Ectodermal cell (in vitro differentiated cells): Measurements from ENCODE around the gene CTNNBL1.

Source experiments
- H3K27ac ChIP-seq: 2 replicates; pipeline ENCODE4 v1.7.0; 2013; ENCODE audit warnings: mild to moderate bottlenecking, low read depth, low read length; ENCODE audit not compliant: insufficient read depth, poor library complexity, severe bottlenecking
- H3K27me3 ChIP-seq: 2 replicates; pipeline ENCODE4 v1.7.0; 2013; ENCODE audit warnings: mild to moderate bottlenecking, low read length; ENCODE audit not compliant: insufficient read depth, control insufficient read depth, poor library complexity, severe bottlenecking
- H3K36me3 ChIP-seq: one replicate; pipeline ENCODE4 v1.7.0; 2013; ENCODE audit warnings: low read length; ENCODE audit not compliant: control insufficient read depth, insufficient read depth
- H3K4me1 ChIP-seq: one replicate; pipeline ENCODE4 v1.7.0; 2013; ENCODE audit warnings: low read length; ENCODE audit not compliant: control insufficient read depth, insufficient read depth
- H3K4me3 ChIP-seq: 2 replicates; pipeline ENCODE4 v1.7.0; 2013; ENCODE audit warnings: low read depth, low read length, control low read depth; ENCODE audit not compliant: insufficient read depth
- H3K9me3 ChIP-seq: 2 replicates; pipeline ENCODE4 v1.7.0; 2013; ENCODE audit warnings: mild to moderate bottlenecking, low read length, moderate library complexity; ENCODE audit not compliant: control insufficient read depth
- WGBS, 2 experiments: methylation state at CpG; one replicate each; pipeline ENCODE4 v1.1.7; 2013; ENCODE audit warnings: missing lambda C conversion rate in 2 of 2; 5-methylcytosine and 5-hydroxymethylcytosine counted together

CTNNBL1 gene

DNA sequence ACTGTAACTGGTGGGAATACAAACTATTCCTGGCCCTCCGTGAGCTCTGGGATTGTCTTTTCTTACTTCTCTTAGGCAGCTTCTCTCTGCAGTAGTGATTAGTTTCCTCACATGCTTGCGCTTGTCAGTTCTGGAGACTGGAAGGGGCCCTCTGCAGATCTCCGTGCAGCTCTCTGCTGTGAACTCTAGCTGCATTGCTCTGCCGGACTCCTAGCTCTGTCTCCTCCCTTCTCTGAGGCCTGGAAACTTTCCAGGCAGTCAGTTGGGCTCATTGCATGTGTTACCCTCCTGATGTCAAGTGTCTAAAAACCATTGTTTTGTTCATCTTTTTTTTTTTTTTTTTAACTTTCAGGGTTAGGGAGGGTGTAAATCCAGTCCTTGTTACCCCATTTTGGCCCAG lies 102.3 kb downstream of the CTNNBL1 start:
- H3K36me3 ChIP-seq, result peaks cover 12% of the 10 kb centered on the region
- 76 to 77% methylated on average over 4 of the region's 4 CpGs for WGBS, 2 experiments
- no peak overlapping the region for H3K4me3 ChIP-seq
- peaks cover 4% of the 10 kb centered on the region for H3K4me1 ChIP-seq
- H3K9me3 ChIP-seq, result no peaks in the 10 kb centered on the region
- H3K27ac ChIP-seq, result peak overlapping the region; percentile 8
- no peaks in the 10 kb centered on the region for H3K27me3 ChIP-seq

DNA sequence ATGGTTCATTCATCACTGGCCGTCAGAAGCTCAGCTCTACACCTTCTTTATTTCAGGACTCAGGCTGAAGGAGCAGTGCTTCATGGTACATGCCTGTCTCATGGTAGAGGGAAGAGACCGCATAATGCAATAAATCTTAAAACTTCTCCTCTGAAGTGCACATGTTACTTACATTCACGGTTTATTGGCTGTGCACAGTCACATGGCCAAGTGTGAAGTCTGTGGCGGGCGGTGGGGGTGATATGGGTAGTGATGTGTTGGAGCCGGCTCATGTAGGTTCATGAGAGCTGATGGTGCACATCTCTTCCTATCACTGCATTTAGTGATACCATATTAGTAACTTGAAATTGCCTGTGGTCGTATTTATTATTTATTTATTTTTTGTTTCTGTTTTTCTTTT lies 102.9 kb downstream of the CTNNBL1 start:
- Histone ChIP-seq H3K4me3 (no peak overlapping the region), H3K27me3 (no peaks in the 10 kb centered on the region), H3K36me3 (peaks cover 12% of the 10 kb centered on the region), H3K9me3 (no peaks in the 10 kb centered on the region), H3K27ac (peak overlapping the region; percentile 8), H3K4me1 (peaks cover 4% of the 10 kb centered on the region)
- WGBS, 2 experiments, result 80 to 86% methylated on average over 5 to 6 of the region's 7 CpGs

DNA sequence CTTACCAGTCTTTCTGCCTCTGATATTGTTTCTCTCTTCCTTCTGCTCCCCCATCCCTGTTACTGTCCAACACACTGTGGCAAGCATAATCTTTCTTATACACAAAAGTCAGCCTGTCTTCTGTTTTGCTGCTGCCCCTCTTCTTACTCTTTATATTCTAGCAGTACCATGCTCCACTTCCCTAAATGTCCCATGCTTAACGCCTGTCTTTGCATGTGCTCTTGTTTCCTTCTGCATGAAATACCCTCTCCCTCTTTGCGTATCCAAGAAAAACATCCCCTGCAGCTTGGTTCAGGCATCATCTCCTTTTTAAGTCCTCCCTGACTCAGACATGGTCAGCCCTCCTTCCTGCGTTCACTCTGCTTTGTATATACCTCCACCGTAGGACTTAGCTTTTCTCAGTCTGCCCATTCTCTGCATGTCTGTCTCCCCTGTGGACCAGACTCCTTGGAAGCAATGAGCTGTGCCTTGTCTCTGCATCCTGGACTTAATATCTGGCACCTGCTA lies 103.9 kb downstream of the CTNNBL1 start:
- Histone ChIP-seq H3K36me3 (peaks cover 6% of the 10 kb centered on the region), H3K9me3 (no peaks in the 10 kb centered on the region), H3K4me3 (no peak overlapping the region), H3K27ac (no peak overlapping the region), H3K4me1 (peaks cover 4% of the 10 kb centered on the region), H3K27me3 (no peaks in the 10 kb centered on the region)
- 88 to 89% methylated on average over 4 of the region's 4 CpGs for WGBS, 2 experiments

DNA sequence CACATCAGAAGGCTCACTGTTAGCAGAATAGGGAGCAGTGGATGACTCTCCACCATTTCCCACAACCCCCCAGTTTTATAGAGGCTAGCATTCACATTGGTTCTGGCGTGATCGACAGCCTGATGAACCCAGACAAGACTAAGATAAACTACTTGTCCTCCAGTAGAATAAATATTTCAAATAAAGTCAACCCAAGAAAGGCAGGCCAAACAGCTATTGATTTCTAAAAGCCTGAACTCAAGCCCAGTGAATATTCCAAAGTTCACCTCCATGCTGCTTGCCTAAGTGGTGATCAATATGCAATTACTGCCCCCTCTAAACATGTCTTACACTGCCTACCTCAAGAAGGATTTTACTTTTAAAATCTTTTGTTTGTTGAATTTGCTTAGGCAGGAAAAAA lies 104.5 kb downstream of the CTNNBL1 start:
- H3K27me3 ChIP-seq, result no peaks in the 10 kb centered on the region
- no peaks in the 10 kb centered on the region for H3K9me3 ChIP-seq
- H3K4me1 ChIP-seq, result peaks cover 4% of the 10 kb centered on the region
- WGBS, 2 experiments, result 88 to 94% methylated on average over 2 of the region's 2 CpGs
- no peak overlapping the region for H3K4me3 ChIP-seq
- no peak overlapping the region for H3K27ac ChIP-seq
- H3K36me3 ChIP-seq, result peaks cover 6% of the 10 kb centered on the region

DNA sequence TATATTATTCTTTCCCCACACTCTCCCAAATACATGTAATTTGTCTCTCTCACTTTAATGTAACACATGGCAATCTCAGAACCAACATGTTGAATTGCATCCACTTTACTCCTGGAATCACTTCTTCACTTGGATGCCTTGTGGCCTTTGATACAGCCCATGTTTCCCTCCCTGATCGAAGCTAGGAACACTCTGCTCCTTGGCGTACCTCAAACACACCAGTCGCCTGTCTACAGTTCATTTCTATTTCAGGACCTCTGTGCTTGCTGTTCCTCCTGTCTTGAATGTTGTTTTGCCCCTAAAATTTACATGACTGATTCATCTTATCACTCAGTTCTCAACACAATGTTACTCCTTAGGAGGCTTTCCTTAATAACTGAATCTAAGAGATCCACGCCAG lies 106.8 kb downstream of the CTNNBL1 start:
- 82 to 83% methylated on average over 4 of the region's 4 CpGs for WGBS, 2 experiments
- H3K9me3 ChIP-seq, result no peaks in the 10 kb centered on the region
- no peak overlapping the region for H3K4me3 ChIP-seq
- peaks cover 4% of the 10 kb centered on the region for H3K4me1 ChIP-seq
- H3K36me3 ChIP-seq, result peaks cover 6% of the 10 kb centered on the region
- H3K27me3 ChIP-seq, result no peaks in the 10 kb centered on the region
- no peak overlapping the region for H3K27ac ChIP-seq

DNA sequence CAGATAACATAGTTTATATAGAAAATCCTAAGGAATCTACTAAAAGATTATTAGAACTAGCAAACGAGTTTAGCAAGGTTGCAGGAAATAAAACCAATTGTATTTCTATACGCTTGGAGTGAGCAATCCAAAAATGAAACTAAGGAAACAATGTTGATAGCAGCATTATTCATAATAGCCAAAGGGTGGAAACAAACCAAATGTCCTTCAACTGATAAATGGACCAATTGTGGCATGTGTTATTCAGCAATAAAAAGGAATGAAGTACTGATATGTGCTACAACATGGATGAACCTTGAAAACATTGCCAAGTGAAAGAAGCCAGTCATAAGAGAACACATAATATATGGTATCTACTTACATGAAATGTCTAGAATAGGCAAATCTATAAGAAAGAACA lies 108.1 kb downstream of the CTNNBL1 start:
- no peaks in the 10 kb centered on the region for H3K9me3 ChIP-seq
- H3K27me3 ChIP-seq, result no peaks in the 10 kb centered on the region
- no peak overlapping the region for H3K4me3 ChIP-seq
- WGBS, 2 experiments, result 88 to 93% methylated on average over 2 of the region's 2 CpGs
- peaks cover 6% of the 10 kb centered on the region for H3K36me3 ChIP-seq
- H3K4me1 ChIP-seq, result no peaks in the 10 kb centered on the region
- no peak overlapping the region for H3K27ac ChIP-seq

DNA sequence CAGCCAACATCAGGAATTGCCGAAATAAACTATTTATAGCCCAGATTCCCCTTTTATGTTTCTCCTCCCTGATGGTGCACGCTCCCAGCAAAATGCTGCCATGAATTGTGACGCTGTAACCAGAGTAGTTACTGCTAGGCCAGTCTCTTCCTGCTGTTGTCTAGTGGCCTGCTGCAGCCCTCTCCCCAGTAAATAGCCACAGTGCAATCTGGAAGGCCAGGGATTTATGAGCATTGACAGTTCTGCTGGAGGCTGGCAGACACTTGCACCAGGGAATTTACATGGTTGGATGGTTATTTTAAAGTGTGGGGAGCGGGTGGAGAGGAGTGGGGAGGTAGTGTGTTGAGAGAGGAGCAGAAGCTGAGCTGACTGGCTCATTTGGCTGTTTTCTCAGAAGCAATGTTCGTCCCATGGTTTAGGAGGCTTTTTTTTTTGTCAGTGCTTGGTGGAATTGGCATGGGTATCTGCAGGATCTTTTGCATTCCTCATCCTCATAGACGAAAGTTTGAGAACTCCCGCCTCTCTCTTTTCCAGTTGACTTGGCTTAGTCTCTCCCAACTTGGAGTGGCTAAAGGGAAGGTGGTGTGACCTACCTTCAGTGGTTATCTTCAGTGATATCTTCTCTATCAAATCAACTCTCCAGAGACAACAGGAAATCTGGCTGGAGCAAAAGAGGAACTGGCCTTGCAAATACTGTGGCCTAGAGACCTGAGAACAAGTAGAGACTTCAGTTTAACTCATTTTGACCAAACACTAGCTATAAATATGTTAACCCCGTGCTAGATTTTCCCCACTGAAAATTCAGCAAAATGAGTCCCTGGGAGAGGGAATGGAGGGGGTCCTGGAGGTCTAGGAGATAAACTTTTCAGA lies 109.8 kb downstream of the CTNNBL1 start:
- Histone ChIP-seq H3K27ac (no peak overlapping the region), H3K4me3 (no peak overlapping the region), H3K4me1 (no peaks in the 10 kb centered on the region), H3K9me3 (no peaks in the 10 kb centered on the region), H3K36me3 (peaks cover 6% of the 10 kb centered on the region), H3K27me3 (no peaks in the 10 kb centered on the region)
- 88 to 89% methylated on average over 8 of the region's 8 CpGs for WGBS, 2 experiments

DNA sequence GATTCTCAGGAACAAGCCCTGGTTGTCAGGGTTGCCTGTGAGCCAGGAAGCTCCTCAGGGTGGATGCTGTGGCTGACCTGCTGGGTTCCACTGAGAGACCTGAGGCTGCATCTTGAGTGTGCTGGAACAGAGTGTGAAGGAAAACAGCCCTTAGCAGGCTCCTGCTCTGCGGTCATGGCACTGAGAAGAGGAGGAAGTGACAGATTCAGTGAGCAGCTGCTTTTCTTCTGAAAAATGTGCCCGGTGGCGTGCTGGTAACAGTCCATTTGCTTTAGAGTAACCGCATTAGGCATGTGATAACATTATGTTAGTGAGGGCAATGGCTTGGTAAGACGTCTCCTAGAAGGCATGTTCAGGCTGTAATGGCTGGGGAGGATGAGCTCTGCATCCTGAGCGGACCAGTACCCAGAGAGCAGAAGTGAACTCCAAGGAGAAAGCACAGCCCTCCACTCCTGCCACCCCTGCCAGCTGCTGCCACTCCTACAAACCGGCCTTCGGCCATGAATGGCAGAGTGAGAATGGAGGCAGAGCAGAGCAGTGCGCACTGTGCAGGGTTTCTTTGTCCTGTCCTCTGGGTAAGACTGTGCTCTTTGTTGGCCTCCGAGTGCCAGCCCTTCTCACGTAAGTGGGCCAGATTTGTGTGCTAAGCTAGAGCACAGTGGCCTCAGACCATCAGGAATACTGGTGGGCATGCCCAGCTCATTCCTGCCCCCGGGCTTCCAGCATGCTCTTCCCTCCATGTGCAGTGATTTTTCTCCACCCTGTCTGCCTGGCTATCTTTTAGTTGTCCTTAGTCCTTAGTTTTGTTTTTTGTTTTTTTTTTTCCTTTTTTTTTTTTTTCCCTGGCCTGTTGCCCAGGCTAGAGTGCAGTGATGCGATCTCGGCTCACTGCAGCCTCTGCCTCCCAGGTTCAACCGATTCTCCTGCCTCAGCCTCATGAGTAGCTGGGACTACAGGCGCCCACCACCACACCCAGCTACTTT lies 111.0 kb downstream of the CTNNBL1 start:
- 95% methylated on average over 16 of the region's 16 CpGs for WGBS, 2 experiments
- H3K27me3 ChIP-seq, result no peaks in the 10 kb centered on the region
- no peak overlapping the region for H3K27ac ChIP-seq
- H3K36me3 ChIP-seq, result no peaks in the 10 kb centered on the region
- no peak overlapping the region for H3K4me3 ChIP-seq
- no peaks in the 10 kb centered on the region for H3K9me3 ChIP-seq
- no peaks in the 10 kb centered on the region for H3K4me1 ChIP-seq

DNA sequence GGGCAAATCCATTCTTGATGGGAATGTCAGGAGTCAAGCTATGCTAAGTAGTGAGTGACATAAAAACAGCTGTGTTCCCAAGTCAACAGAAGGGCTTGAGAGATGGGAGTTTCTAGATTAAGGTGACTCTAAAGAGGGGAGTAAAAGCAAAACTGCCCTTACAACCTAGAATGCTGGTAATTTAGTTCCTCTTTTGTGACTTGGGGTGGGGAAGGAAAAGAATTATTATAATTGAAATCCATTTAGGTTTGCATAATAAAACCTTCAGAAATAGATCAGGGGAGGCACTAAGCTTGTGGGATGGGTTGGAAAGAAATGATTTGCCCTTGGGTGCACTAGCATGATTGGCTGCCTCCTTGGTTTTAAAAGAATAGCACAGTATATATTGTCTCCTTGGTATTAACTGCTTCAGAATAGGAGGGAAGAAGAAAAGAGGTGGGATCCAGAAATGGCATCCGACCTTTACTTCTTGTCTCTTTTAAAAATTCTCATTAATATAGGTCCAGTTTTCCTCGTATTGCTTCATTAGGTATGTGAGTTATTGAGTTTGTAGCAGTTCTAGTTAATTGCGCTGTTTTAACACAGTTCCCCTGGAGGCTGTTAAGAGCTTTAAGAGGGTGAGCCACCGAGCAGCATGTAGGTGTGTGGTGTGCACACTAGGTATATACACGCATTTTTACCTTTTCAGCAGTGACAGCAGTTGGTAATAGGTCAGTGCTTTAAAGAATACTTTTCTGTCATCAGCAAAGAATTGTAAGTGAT lies 113.8 kb downstream of the CTNNBL1 start:
- 96% methylated on average over 4 to 5 of the region's 5 CpGs for WGBS, 2 experiments
- H3K27me3 ChIP-seq, result no peaks in the 10 kb centered on the region
- no peak overlapping the region for H3K4me3 ChIP-seq
- H3K27ac ChIP-seq, result no peak overlapping the region
- H3K36me3 ChIP-seq, result no peaks in the 10 kb centered on the region
- H3K9me3 ChIP-seq, result no peaks in the 10 kb centered on the region
- H3K4me1 ChIP-seq, result no peaks in the 10 kb centered on the region
